Esophagus muscularis mucosa (tissue), 3 donors: Measurements from ENCODE around the gene ANKS1B.

Source experiments
- POLR2A ChIP-seq: fragments of 450-650 bp; IDR thresholded peaks from one replicate; pipeline ENCODE4 v1.6.1; 2017; ENCODE audit warnings: antibody characterized with exemption, moderate library complexity, mild to moderate bottlenecking, low read depth
- TF ChIP-seq, protein P1 (sequence below), 3 experiments: fragments of 200-600 bp in 2 of 3; fragments of 450-650 bp in 1 of 3; sonication (generic) in 2 of 3; IDR thresholded peaks; one replicate each; pipeline ENCODE4 v1.5.1; 2017 to 2019; ENCODE audit warnings: antibody characterized with exemption in 3 of 3, mild to moderate bottlenecking in 2 of 3, moderate library complexity in 1 of 3

DNA sequence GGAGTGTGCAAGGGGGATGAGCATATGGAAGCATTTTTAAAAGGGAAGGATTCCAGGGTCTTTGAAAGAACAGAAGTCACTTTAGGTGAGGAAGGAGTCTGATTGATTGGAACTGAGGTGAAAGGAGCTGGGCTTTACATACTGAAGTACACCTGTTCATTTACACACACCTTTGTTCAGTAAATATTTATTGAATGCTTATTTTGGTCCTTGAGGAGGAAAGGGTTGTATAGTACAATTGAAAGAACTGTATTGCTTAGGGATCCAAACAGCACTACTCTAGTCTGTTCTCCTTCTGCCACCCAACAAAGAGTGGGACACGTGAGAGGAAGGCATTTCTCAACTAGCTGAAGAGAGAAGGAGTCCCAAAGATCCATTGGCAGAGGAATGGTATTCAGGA is 1275.7 kb downstream of the ANKS1B start:
- TF ChIP-seq POLR2A, result no peak
- TF ChIP-seq, protein P1, sequence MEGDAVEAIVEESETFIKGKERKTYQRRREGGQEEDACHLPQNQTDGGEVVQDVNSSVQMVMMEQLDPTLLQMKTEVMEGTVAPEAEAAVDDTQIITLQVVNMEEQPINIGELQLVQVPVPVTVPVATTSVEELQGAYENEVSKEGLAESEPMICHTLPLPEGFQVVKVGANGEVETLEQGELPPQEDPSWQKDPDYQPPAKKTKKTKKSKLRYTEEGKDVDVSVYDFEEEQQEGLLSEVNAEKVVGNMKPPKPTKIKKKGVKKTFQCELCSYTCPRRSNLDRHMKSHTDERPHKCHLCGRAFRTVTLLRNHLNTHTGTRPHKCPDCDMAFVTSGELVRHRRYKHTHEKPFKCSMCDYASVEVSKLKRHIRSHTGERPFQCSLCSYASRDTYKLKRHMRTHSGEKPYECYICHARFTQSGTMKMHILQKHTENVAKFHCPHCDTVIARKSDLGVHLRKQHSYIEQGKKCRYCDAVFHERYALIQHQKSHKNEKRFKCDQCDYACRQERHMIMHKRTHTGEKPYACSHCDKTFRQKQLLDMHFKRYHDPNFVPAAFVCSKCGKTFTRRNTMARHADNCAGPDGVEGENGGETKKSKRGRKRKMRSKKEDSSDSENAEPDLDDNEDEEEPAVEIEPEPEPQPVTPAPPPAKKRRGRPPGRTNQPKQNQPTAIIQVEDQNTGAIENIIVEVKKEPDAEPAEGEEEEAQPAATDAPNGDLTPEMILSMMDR (IDR thresholded peaks at IDR 0.05), result no peak
